HCT116 (cell line): Measurements from ENCODE around the gene DGCR8. TPM values are rescaled to one million over a fixed set of nuclear protein-coding genes. Genes with fewer than 3 reads are reported as not detected.
A peak's percentile ranks its signal among the peaks of the same experiment; 100 is the strongest.

Experiments
- ATAC-seq: fragments of 200-7000 bp; cut with Tn5 transposase; 2 replicates; pipeline ENCODE4 v1.9.1; 2020; ENCODE audit warnings: mild to moderate bottlenecking, moderate library complexity
- BruUV-seq: library from RNA; stranded (reverse); fragments of 400-500 nt; replicated peaks from 2 replicates; lab custom pipeline; 2021; lab: Mats Ljungman, UMichigan
- CTCF ChIA-PET: fragments of 300-600 bp; sonication (Branson Sonifier 250); formaldehyde crosslinking; loops from one replicate; lab custom pipeline; 2021; ENCODE audit warnings: antibody characterized with exemption; lab: Charles Lee
- POLR2A ChIA-PET: fragments of 300-600, 350-600 bp; sonication (Branson Sonifier 250); formaldehyde crosslinking; loops from one replicate; lab custom pipeline; 2021; ENCODE audit warnings: antibody characterized with exemption; lab: Charles Lee
- RAD21 ChIA-PET, 2 experiments: fragments of 300-600 bp; sonication (Branson Sonifier 250); formaldehyde crosslinking; loops; one replicate each; lab custom pipeline; 2023; ENCODE audit warnings: low total read pairs in 2 of 2; ENCODE audit not compliant: uncharacterized antibody in 2 of 2, unreplicated experiment in 2 of 2, low non-redundant PET in 1 of 2; lab: Charles Lee
- DNase-seq: peaks from one replicate; pipeline ENCODE4 v3.0.0-alpha.2; 2010; ENCODE audit warnings: low read depth, low spot score
- H2AFZ ChIP-seq: fragments of 200-600 bp; shearing (Covaris generic), sonication (generic); 2 replicates; pipeline ENCODE4 v1.6.1; 2017; ENCODE audit warnings: low read depth, mixed run types, mixed read lengths, antibody characterized with exemption, low read length; ENCODE audit not compliant: poor library complexity, severe bottlenecking
- H3K27ac ChIP-seq: 2 replicates; pipeline ENCODE4 v1.5.1; 2012; ENCODE audit warnings: low read depth, low read length
- H3K27me3 ChIP-seq: fragments of 200-600 bp; sonication (generic); 2 replicates; pipeline ENCODE4 v1.6.1; 2016; ENCODE audit warnings: mixed run types, low read length, mixed read lengths; ENCODE audit not compliant: insufficient read depth
- H3K36me3 ChIP-seq, 2 experiments: fragments of 200-500 bp in 1 of 2; fragments of 200-600 bp in 1 of 2; sonication (Bioruptor generic) in 1 of 2; sonication (generic) in 1 of 2; 2 replicates each; pipeline versions ENCODE4 v1.5.1 to v1.6.1; 2014 to 2016; ENCODE audit warnings: low read length in 2 of 2, inconsistent platforms in 1 of 2, mixed read lengths in 1 of 2, mixed run types in 1 of 2; ENCODE audit not compliant: insufficient read depth in 2 of 2, control insufficient read depth in 1 of 2
- H3K4me1 ChIP-seq, 2 experiments: fragments of 200-600 bp in 1 of 2; sonication (generic) in 1 of 2; 2 replicates each; pipeline versions ENCODE4 v1.5.1 to v1.6.1; 2012 to 2017; ENCODE audit warnings: low read length in 2 of 2, inconsistent platforms in 1 of 2, mild to moderate bottlenecking in 1 of 2, mixed read lengths in 1 of 2, mixed run types in 1 of 2, moderate library complexity in 1 of 2; ENCODE audit not compliant: insufficient read depth in 2 of 2, control insufficient read depth in 1 of 2
- H3K4me2 ChIP-seq: fragments of 200-600 bp; sonication (generic); 2 replicates; pipeline ENCODE4 v1.6.1; 2017; ENCODE audit warnings: mixed run types, low read length, mixed read lengths
- H3K4me3 ChIP-seq, 2 experiments: fragments of 200-600 bp in 1 of 2; sonication (generic) in 1 of 2; replicated peaks in 1 of 2; 2 replicates each; pipeline ENCODE4 v1.5.1; 2011 to 2016; ENCODE audit warnings: low read length in 2 of 2, control low read depth in 1 of 2, low read depth in 1 of 2, mild to moderate bottlenecking in 1 of 2, mixed read lengths in 1 of 2, mixed run types in 1 of 2
- H3K79me2 ChIP-seq: fragments of 200-600 bp; sonication (generic); 2 replicates; pipeline ENCODE4 v1.6.1; 2017; ENCODE audit warnings: mild to moderate bottlenecking, mixed run types, low read length, moderate library complexity, mixed read lengths; ENCODE audit not compliant: insufficient read depth
- H3K9ac ChIP-seq: fragments of 200-600 bp; sonication (generic); 2 replicates; pipeline ENCODE4 v1.6.1; 2016; ENCODE audit warnings: low read length, mixed read lengths
- H3K9me2 ChIP-seq: fragments of 200-600 bp; sonication (generic), shearing (Covaris generic); 2 replicates; pipeline ENCODE4 v1.6.1; 2017; ENCODE audit warnings: mixed run types, mild to moderate bottlenecking, moderate library complexity; ENCODE audit not compliant: insufficient read depth
- H3K9me3 ChIP-seq, 2 experiments: fragments of 200-500 bp in 1 of 2; fragments of 200-600 bp in 1 of 2; sonication (Bioruptor generic) in 1 of 2; sonication (generic) in 1 of 2; 2 replicates each; pipeline ENCODE4 v1.6.1; 2014 to 2017; ENCODE audit warnings: low read length in 2 of 2, mixed read lengths in 2 of 2, inconsistent platforms in 1 of 2, low read depth in 1 of 2, mild to moderate bottlenecking in 1 of 2, mixed run types in 1 of 2, moderate library complexity in 1 of 2; ENCODE audit not compliant: control insufficient read depth in 1 of 2, insufficient read depth in 1 of 2
- H4K20me1 ChIP-seq: fragments of 200-600 bp; sonication (generic), shearing (Covaris generic); 2 replicates; pipeline ENCODE4 v1.6.1; 2017; ENCODE audit warnings: mixed run types, mild to moderate bottlenecking, moderate library complexity; ENCODE audit not compliant: insufficient read depth
- ATF3 ChIP-seq: IDR thresholded peaks from 2 replicates; pipeline ENCODE4 v1.6.1; 2012
- CBX3 ChIP-seq: IDR thresholded peaks from 2 replicates; pipeline ENCODE4 v1.6.1; 2012; ENCODE audit warnings: low read depth
- CEBPB ChIP-seq: IDR thresholded peaks from 2 replicates; pipeline ENCODE4 v1.6.1; 2012; ENCODE audit warnings: low read depth
- EGR1 ChIP-seq: IDR thresholded peaks from 2 replicates; pipeline ENCODE4 v1.6.1; 2012; ENCODE audit warnings: low read depth
- ELF1 ChIP-seq: IDR thresholded peaks from 2 replicates; pipeline ENCODE4 v1.6.1; 2012; ENCODE audit warnings: low read depth, borderline replicate concordance
- EZH2 ChIP-seq: fragments of 200-600 bp; sonication (generic); IDR thresholded peaks from 2 replicates; pipeline ENCODE4 v1.6.1; 2017; ENCODE audit warnings: antibody characterized with exemption, mixed run types
- EZH2phosphoT487 ChIP-seq: fragments of 200-600 bp; IDR thresholded peaks from 2 replicates; pipeline ENCODE4 v1.6.1; 2018; ENCODE audit warnings: antibody characterized with exemption, borderline replicate concordance
- FOSL1 ChIP-seq: IDR thresholded peaks from 2 replicates; pipeline ENCODE4 v1.6.1; 2012; ENCODE audit warnings: low read depth
- JUND ChIP-seq: IDR thresholded peaks from 2 replicates; pipeline ENCODE4 v1.6.1; 2012
- MAX ChIP-seq: IDR thresholded peaks from 2 replicates; pipeline ENCODE4 v1.6.1; 2012
- POLR2A ChIP-seq: IDR thresholded peaks from 2 replicates; pipeline ENCODE4 v1.7.0; 2011; ENCODE audit warnings: borderline replicate concordance; ENCODE audit not compliant: insufficient read depth, insufficient read length; ENCODE audit errors: extremely low read depth
- POLR2AphosphoS5 ChIP-seq: IDR thresholded peaks from 2 replicates; pipeline ENCODE4 v1.6.1; 2011; ENCODE audit warnings: mild to moderate bottlenecking, low read depth, low read length, moderate library complexity
- RAD21 ChIP-seq: IDR thresholded peaks from 2 replicates; pipeline ENCODE4 v1.6.1; 2012; ENCODE audit warnings: low read depth, mild to moderate bottlenecking
- SIN3A ChIP-seq: IDR thresholded peaks from 2 replicates; pipeline ENCODE4 v1.6.1; 2012; ENCODE audit warnings: low read depth
- SP1 ChIP-seq: IDR thresholded peaks from 2 replicates; pipeline ENCODE4 v1.6.1; 2012; ENCODE audit warnings: low read depth
- SRF ChIP-seq: IDR thresholded peaks from 2 replicates; pipeline ENCODE4 v1.6.1; 2012; ENCODE audit warnings: low read depth
- TCF7L2 ChIP-seq: IDR thresholded peaks from 2 replicates; pipeline ENCODE4 v1.7.0; 2011; ENCODE audit warnings: borderline replicate concordance, inconsistent platforms; ENCODE audit not compliant: insufficient read depth, insufficient read length; ENCODE audit errors: extremely low read depth
- YY1 ChIP-seq: IDR thresholded peaks from 2 replicates; pipeline ENCODE4 v1.6.1; 2011; ENCODE audit warnings: low read length, low read depth, moderate library complexity, mild to moderate bottlenecking; ENCODE audit not compliant: insufficient replicate concordance; ENCODE audit errors: extremely low read depth
- ZFX ChIP-seq: fragments of 450-650 bp; IDR thresholded peaks from 2 replicates; pipeline ENCODE4 v1.6.1; 2017
- ZNF274 ChIP-seq: fragments of 200-500 bp; sonication (Bioruptor generic); IDR thresholded peaks from 2 replicates; pipeline ENCODE4 v1.6.1; 2014; ENCODE audit warnings: mild to moderate bottlenecking, low read depth, low read length, inconsistent platforms
- intact Hi-C: fragments of 100-400 bp; cut with micrococcal nuclease; formaldehyde crosslinking; loops from 2 replicates; pipeline ENCODE4 v1.10.0; 2022
- total RNA-seq: library from RNA; stranded (reverse); gene quantifications from one replicate; pipeline ENCODE4 v1.2.1, GENCODE V29; 2021; ENCODE audit not compliant: unreplicated experiment
- TF ChIP-seq, protein P1 (sequence below): IDR thresholded peaks from 2 replicates; pipeline ENCODE4 v1.6.1; 2011; ENCODE audit warnings: mild to moderate bottlenecking, low read length, moderate library complexity; ENCODE audit not compliant: insufficient replicate concordance; ENCODE audit errors: extremely low read depth
- TF ChIP-seq, protein P2 (sequence below), 3 experiments: fragments of 200-600 bp in 1 of 3; sonication (generic) in 1 of 3; IDR thresholded peaks in 2 of 3; conservative IDR thresholded peaks in 1 of 3; 2 replicates each; pipeline ENCODE4 v1.5.1; 2012 to 2017; ENCODE audit warnings: low read depth in 2 of 3, low read length in 2 of 3, antibody characterized with exemption in 1 of 3, borderline replicate concordance in 1 of 3, control low read depth in 1 of 3, mild to moderate bottlenecking in 1 of 3, mixed read lengths in 1 of 3, mixed run types in 1 of 3, moderate library complexity in 1 of 3; ENCODE audit not compliant: insufficient read depth in 1 of 3

The DGCR8 gene
- total RNA-seq, 1 experiment from 2014 or later, result 43.8 TPM

GRCh38 chr22:20116951-20117632 is 37.1 kb downstream of the DGCR8 start, which contains the start of gene TRMT2A:
TSS of gene TRMT2A (minus strand) at chr22:20117226. CDS start at chr22:20116906, 320 bp downstream.
- Histone ChIP-seq H3K9ac (peak within 1 kb of the TSS; percentile 99), H4K20me1 (no peaks in the 10 kb centered on the region), H3K27ac (peak within 1 kb of the TSS; percentile 79), H3K4me1 (peaks cover 12 to 27% of the 10 kb centered on the region in 2 experiments), H3K4me3 (peak within 1 kb of the TSS; percentile 96 to 97), H3K9me2 (no peaks in the 10 kb centered on the region), H3K79me2 (peaks cover 77% of the 10 kb centered on the region), H3K4me2 (peak within 1 kb of the TSS; percentile 91), H2AFZ (no peak within 1 kb of the TSS), H3K27me3 (no peaks in the 10 kb centered on the region), H3K9me3 (no peaks in the 10 kb centered on the region), H3K36me3 (peaks cover 20 to 47% of the 10 kb centered on the region in 2 experiments)
- CTCF ChIA-PET, result interaction anchor here (1.7 kb wide), 1 partner anchor 12 kb away, joined by 3 read pairs; no protein-coding TSS in a partner anchor
- intact Hi-C loops, result loop anchor here (1.0 to 10.0 kb wide), 2 partner anchors 37 to 152 kb away; partner anchors contain the start of gene DGCR8
- RAD21 ChIA-PET, result no interaction called here
- BruUV-seq, result no TSS peak
- ATAC-seq (peak; percentile 81), DNase-seq (peak; percentile 97)
- POLR2A ChIA-PET, result no interaction called here
- TF ChIP-seq FOSL1 (no peak), TCF7L2 (peak; percentile 44), ZFX (no peak), SIN3A (peak; percentile 61), ZNF274 (no peak), JUND (no peak), YY1 (no peak), SRF (peak; percentile 87; the same call in 1 of the 2 replicates), ELF1 (no peak; the same call in 1 of the 2 replicates), SP1 (peak; percentile 73), EZH2 (no peak), POLR2AphosphoS5 (peak; percentile 50), ATF3 (no peak), CBX3 (no peak; the same call in 1 of the 2 replicates), MAX (peak; percentile 91), CEBPB (no peak), EZH2phosphoT487 (no peak), RAD21 (no peak), POLR2A (peak; percentile 38), EGR1 (no peak; the same call in 1 of the 2 replicates)
- TF ChIP-seq, protein P1, sequence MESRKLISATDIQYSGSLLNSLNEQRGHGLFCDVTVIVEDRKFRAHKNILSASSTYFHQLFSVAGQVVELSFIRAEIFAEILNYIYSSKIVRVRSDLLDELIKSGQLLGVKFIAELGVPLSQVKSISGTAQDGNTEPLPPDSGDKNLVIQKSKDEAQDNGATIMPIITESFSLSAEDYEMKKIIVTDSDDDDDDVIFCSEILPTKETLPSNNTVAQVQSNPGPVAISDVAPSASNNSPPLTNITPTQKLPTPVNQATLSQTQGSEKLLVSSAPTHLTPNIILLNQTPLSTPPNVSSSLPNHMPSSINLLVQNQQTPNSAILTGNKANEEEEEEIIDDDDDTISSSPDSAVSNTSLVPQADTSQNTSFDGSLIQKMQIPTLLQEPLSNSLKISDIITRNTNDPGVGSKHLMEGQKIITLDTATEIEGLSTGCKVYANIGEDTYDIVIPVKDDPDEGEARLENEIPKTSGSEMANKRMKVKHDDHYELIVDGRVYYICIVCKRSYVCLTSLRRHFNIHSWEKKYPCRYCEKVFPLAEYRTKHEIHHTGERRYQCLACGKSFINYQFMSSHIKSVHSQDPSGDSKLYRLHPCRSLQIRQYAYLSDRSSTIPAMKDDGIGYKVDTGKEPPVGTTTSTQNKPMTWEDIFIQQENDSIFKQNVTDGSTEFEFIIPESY, result peak; percentile 14
- TF ChIP-seq, protein P2, sequence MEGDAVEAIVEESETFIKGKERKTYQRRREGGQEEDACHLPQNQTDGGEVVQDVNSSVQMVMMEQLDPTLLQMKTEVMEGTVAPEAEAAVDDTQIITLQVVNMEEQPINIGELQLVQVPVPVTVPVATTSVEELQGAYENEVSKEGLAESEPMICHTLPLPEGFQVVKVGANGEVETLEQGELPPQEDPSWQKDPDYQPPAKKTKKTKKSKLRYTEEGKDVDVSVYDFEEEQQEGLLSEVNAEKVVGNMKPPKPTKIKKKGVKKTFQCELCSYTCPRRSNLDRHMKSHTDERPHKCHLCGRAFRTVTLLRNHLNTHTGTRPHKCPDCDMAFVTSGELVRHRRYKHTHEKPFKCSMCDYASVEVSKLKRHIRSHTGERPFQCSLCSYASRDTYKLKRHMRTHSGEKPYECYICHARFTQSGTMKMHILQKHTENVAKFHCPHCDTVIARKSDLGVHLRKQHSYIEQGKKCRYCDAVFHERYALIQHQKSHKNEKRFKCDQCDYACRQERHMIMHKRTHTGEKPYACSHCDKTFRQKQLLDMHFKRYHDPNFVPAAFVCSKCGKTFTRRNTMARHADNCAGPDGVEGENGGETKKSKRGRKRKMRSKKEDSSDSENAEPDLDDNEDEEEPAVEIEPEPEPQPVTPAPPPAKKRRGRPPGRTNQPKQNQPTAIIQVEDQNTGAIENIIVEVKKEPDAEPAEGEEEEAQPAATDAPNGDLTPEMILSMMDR (IDR thresholded peaks at IDR 0.05 in 2 of 3, conservative IDR thresholded peaks at IDR 0.05 in 1 of 3; ENCODE audit: borderline replicate concordance in 1 of 3, insufficient read depth in 1 of 3, low read depth in 2 of 3, low read length in 2 of 3), result no peak
